CD14-positive monocyte (primary cell): Measurements from ENCODE around the gene HIPK3. TPM values are rescaled to one million over a fixed set of nuclear protein-coding genes. Genes with fewer than 3 reads are reported as not detected.

Experiments
- DNase-seq, 3 donors: peaks; one replicate each; pipeline ENCODE4 v3.0.0-alpha.2; 2011 to 2022
- H2AFZ ChIP-seq: 2 replicates; pipeline ENCODE4 v1.6.0; 2012; ENCODE audit warnings: mild to moderate bottlenecking, low read depth, low read length, inconsistent platforms; ENCODE audit not compliant: insufficient read depth, poor library complexity, severe bottlenecking
- H3K27ac ChIP-seq, 2 donors: 1 replicate in 1 of 2; 2 replicates in 1 of 2; pipeline ENCODE4 v1.5.1; 2012 to 2013; ENCODE audit warnings: low read length in 2 of 2, control low read depth in 1 of 2, inconsistent platforms in 1 of 2, low read depth in 1 of 2, mild to moderate bottlenecking in 1 of 2
- H3K27me3 ChIP-seq, 2 donors: one replicate each; pipeline versions ENCODE4 v1.6.0 to v1.6.1; 2011 to 2013; ENCODE audit warnings: low read length in 2 of 2; ENCODE audit not compliant: control insufficient read depth in 2 of 2, insufficient read depth in 2 of 2
- H3K36me3 ChIP-seq, 2 donors: replicated peaks in 1 of 2; 1 replicate in 1 of 2; 2 replicates in 1 of 2; pipeline versions ENCODE4 v1.5.1 to v1.6.1; 2012 to 2013; ENCODE audit warnings: low read length in 2 of 2, control low read depth in 1 of 2, inconsistent platforms in 1 of 2, mild to moderate bottlenecking in 1 of 2; ENCODE audit not compliant: insufficient read depth in 2 of 2, control insufficient read depth in 1 of 2
- H3K4me1 ChIP-seq, 2 donors: 1 replicate in 1 of 2; 2 replicates in 1 of 2; pipeline versions ENCODE4 v1.5.1 to v1.6.1; 2012 to 2013; ENCODE audit warnings: low read length in 2 of 2, control low read depth in 1 of 2, inconsistent platforms in 1 of 2, mild to moderate bottlenecking in 1 of 2, moderate library complexity in 1 of 2; ENCODE audit not compliant: insufficient read depth in 2 of 2, control insufficient read depth in 1 of 2
- H3K4me2 ChIP-seq: replicated peaks from 2 replicates; pipeline ENCODE3; 2012; ENCODE audit warnings: low read length, moderate library complexity, mild to moderate bottlenecking; ENCODE audit not compliant: poor library complexity, severe bottlenecking; ENCODE audit errors: extremely low read depth
- H3K4me3 ChIP-seq, 3 experiments: fragments of 200-600 bp in 1 of 3; sonication (generic) in 1 of 3; replicated peaks in 1 of 3; 1 replicate in 2 of 3; 2 replicates in 1 of 3; pipeline ENCODE4 v1.5.1; 2011 to 2013; ENCODE audit warnings: low read length in 3 of 3, mild to moderate bottlenecking in 3 of 3, control low read depth in 2 of 3, low read depth in 2 of 3, inconsistent platforms in 1 of 3, moderate library complexity in 1 of 3
- H3K79me2 ChIP-seq: 2 replicates; pipeline ENCODE4 v1.6.0; 2012; ENCODE audit warnings: mild to moderate bottlenecking, control low read depth, inconsistent platforms, low read length, moderate library complexity; ENCODE audit not compliant: insufficient read depth
- H3K9ac ChIP-seq: 2 replicates; pipeline ENCODE4 v1.6.0; 2017; ENCODE audit warnings: low read length, mild to moderate bottlenecking; ENCODE audit not compliant: insufficient read depth, poor library complexity, severe bottlenecking
- H3K9me3 ChIP-seq, 2 donors: replicated peaks in 1 of 2; 1 replicate in 1 of 2; 2 replicates in 1 of 2; pipeline versions ENCODE4 v1.5.1 to v1.6.1; 2012 to 2013; ENCODE audit warnings: low read length in 2 of 2, control low read depth in 1 of 2; ENCODE audit not compliant: control insufficient read depth in 1 of 2, insufficient read depth in 1 of 2
- H4K20me1 ChIP-seq: 2 replicates; pipeline ENCODE4 v1.6.0; 2012; ENCODE audit warnings: mild to moderate bottlenecking, low read length, control low read depth, moderate library complexity; ENCODE audit not compliant: insufficient read depth
- H3K27ac Mint-ChIP-seq, 7 donors: one replicate each; pipeline ENCODE4 v1.8.0; 2020; ENCODE audit warnings: mild to moderate bottlenecking in 7 of 7, mixed read lengths in 7 of 7, moderate library complexity in 6 of 7, inconsistent platforms in 2 of 7
- H3K27me3 Mint-ChIP-seq, 3 donors: one replicate each; pipeline ENCODE4 v1.8.0; 2021 to 2022; ENCODE audit warnings: low read depth in 3 of 3, mild to moderate bottlenecking in 3 of 3, mixed read lengths in 3 of 3, moderate library complexity in 3 of 3, inconsistent platforms in 1 of 3
- H3K36me3 Mint-ChIP-seq, 2 donors: one replicate each; pipeline ENCODE4 v1.8.0; 2020; ENCODE audit warnings: mixed read lengths in 2 of 2, inconsistent platforms in 1 of 2, mild to moderate bottlenecking in 1 of 2
- H3K4me1 Mint-ChIP-seq: one replicate; pipeline ENCODE4 v1.8.0; 2020; ENCODE audit warnings: mild to moderate bottlenecking, mixed read lengths
- H3K4me3 Mint-ChIP-seq, 2 donors: one replicate each; pipeline ENCODE4 v1.8.0; 2020; ENCODE audit warnings: mild to moderate bottlenecking in 2 of 2, mixed read lengths in 2 of 2, moderate library complexity in 1 of 2
- H3K9me3 Mint-ChIP-seq, 7 donors: one replicate each; pipeline ENCODE4 v1.8.0; 2020 to 2022; ENCODE audit warnings: mixed read lengths in 7 of 7, mild to moderate bottlenecking in 6 of 7, moderate library complexity in 6 of 7, inconsistent platforms in 2 of 7
- CTCF ChIP-seq: fragments of 200-600 bp; IDR thresholded peaks from one replicate; pipeline ENCODE4 v1.8.0; 2022; ENCODE audit warnings: antibody characterized with exemption, mild to moderate bottlenecking
- WGBS: methylation state at CpG from one replicate; pipeline ENCODE4 v1.1.5; 2013; ENCODE audit warnings: missing lambda C conversion rate; ENCODE audit not compliant: insufficient coverage; 5-methylcytosine and 5-hydroxymethylcytosine counted together
- intact Hi-C, 2 donors: fragments of 100-400 bp; cut with micrococcal nuclease; formaldehyde crosslinking; loops; one replicate each; pipeline versions ENCODE4 v1.15.0 to v1.15.1; 2023
- polyA plus RNA-seq, 3 donors: library from polyadenylated mRNA; depleted of rRNA in 1 of 3; unstranded in 2 of 3; stranded (reverse) in 1 of 3; fragments of 300-500 nt in 2 of 3; fragments of >200 nt in 1 of 3; fragmentation: Illumina TruSeq in 2 of 3; gene quantifications; 1 replicate in 2 of 3; 2 replicates in 1 of 3; pipeline ENCODE4 v1.2.3, GENCODE V29; 2012 to 2021

The HIPK3 gene
- polyA plus RNA-seq, 3 donors: 62.0 to 68.6 (median 63.5) TPM

- no peak for TF ChIP-seq CTCF
- no peaks in the 10 kb centered on the region for H3K27me3 ChIP-seq
- H3K9me3 ChIP-seq: no peaks in the 10 kb centered on the region
- Mint-ChIP-seq H3K4me1 (peaks cover 49% of the 10 kb centered on the region), H3K4me3 (no peak overlapping the region), H3K9me3 (no peaks in the 10 kb centered on the region), H3K27ac (peak overlapping the region in 4 of 7 donors; percentile 58 to 85 (median 80)), H3K36me3 (peaks cover 0 to 2% of the 10 kb centered on the region in 2 donors), H3K27me3 (peaks cover 0 to 2% (median 0%) of the 10 kb centered on the region in 3 donors)
- DNase-seq: no peak
- H3K79me2 ChIP-seq: no peaks in the 10 kb centered on the region
- H2AFZ ChIP-seq: no peak overlapping the region
- no peak overlapping the region for H3K4me3 ChIP-seq
- H3K4me2 ChIP-seq: no peak overlapping the region
- no peaks in the 10 kb centered on the region for H3K36me3 ChIP-seq
- H3K9ac ChIP-seq: no peak overlapping the region
- H4K20me1 ChIP-seq: no peaks in the 10 kb centered on the region
- WGBS: no CpG with 5 or more reads among the region's 1 CpG
- H3K4me1 ChIP-seq: peaks cover 53 to 63% of the 10 kb centered on the region in 2 donors
- peak overlapping the region in 1 of 2 donors; percentile 47 for H3K27ac ChIP-seq
- intact Hi-C loops: no loop called here
Measured at GRCh38 chr11:33208150-33208549, 49.0 kb upstream of the HIPK3 start.

- Mint-ChIP-seq H3K27ac (peak overlapping the region; percentile 94 to 99 (median 97)), H3K9me3 (no peaks in the 10 kb centered on the region), H3K36me3 (peaks cover 0 to 2% of the 10 kb centered on the region in 2 donors), H3K27me3 (peaks cover 0 to 2% (median 0%) of the 10 kb centered on the region in 3 donors), H3K4me1 (peaks cover 59% of the 10 kb centered on the region), H3K4me3 (peak overlapping the region; percentile 60 to 79)
- Histone ChIP-seq H3K27ac (peak overlapping the region; percentile 90 to 96), H3K9ac (peak overlapping the region; percentile 58), H4K20me1 (no peaks in the 10 kb centered on the region), H3K36me3 (no peaks in the 10 kb centered on the region), H2AFZ (peak overlapping the region; percentile 51), H3K4me3 (peak overlapping the region; percentile 33 to 62 (median 36)), H3K4me1 (peaks cover 74 to 84% of the 10 kb centered on the region in 2 donors), H3K27me3 (no peaks in the 10 kb centered on the region), H3K4me2 (peak overlapping the region; percentile 79), H3K79me2 (no peaks in the 10 kb centered on the region), H3K9me3 (no peaks in the 10 kb centered on the region)
- TF ChIP-seq CTCF: no peak
- intact Hi-C loops: loop anchor here in 1 of 2 donors (2.0 to 5.0 kb wide), 2 partner anchors 14 to 46 kb away; partner anchors contain the start of gene HIPK3
- no CpG with 5 or more reads among the region's 3 CpGs for WGBS
- peak; percentile 82 to 89 (median 85) for DNase-seq
Measured at GRCh38 chr11:33211153-33211552, 46.0 kb upstream of the HIPK3 start.
